Small intestine (tissue), 7 donors: ENCODE results near the gene ARHGAP24. TPM values are rescaled to one million over a fixed set of nuclear protein-coding genes. Genes with fewer than 3 reads are reported as not detected.

Source experiments
- DNase-seq, 2 donors: peaks; one replicate each; pipeline versions ENCODE4 v3.0.0 to v3.0.0-alpha.2; 2013
- FAIRE-seq: peaks from 2 replicates; lab custom pipeline; 2012; peaks lifted over from hg19 to GRCh38; lab: Jason Lieb, UNC
- H3K27ac ChIP-seq, 3 donors: one replicate each; pipeline ENCODE4 v1.5.1; 2013; ENCODE audit warnings: low read length in 2 of 3, mild to moderate bottlenecking in 2 of 3, control low read depth in 1 of 3, inconsistent platforms in 1 of 3, low read depth in 1 of 3, moderate library complexity in 1 of 3
- H3K27me3 ChIP-seq, 3 donors: one replicate each; pipeline ENCODE4 v1.6.1; 2013; ENCODE audit warnings: low read length in 3 of 3, inconsistent platforms in 1 of 3; ENCODE audit not compliant: control insufficient read depth in 3 of 3, insufficient read depth in 3 of 3
- H3K36me3 ChIP-seq, 3 donors: one replicate each; pipeline ENCODE4 v1.6.1; 2013; ENCODE audit warnings: low read length in 3 of 3, inconsistent platforms in 1 of 3, low read depth in 1 of 3, mild to moderate bottlenecking in 1 of 3, moderate library complexity in 1 of 3; ENCODE audit not compliant: control insufficient read depth in 3 of 3, insufficient read depth in 2 of 3
- H3K4me1 ChIP-seq, 3 donors: one replicate each; pipeline ENCODE4 v1.6.1; 2013; ENCODE audit warnings: low read length in 2 of 3, inconsistent platforms in 1 of 3, low read depth in 1 of 3, mild to moderate bottlenecking in 1 of 3, moderate library complexity in 1 of 3; ENCODE audit not compliant: control insufficient read depth in 3 of 3, insufficient read depth in 2 of 3
- H3K4me3 ChIP-seq, 3 donors: one replicate each; pipeline ENCODE4 v1.5.1; 2013; ENCODE audit warnings: low read length in 3 of 3, control low read depth in 1 of 3, inconsistent platforms in 1 of 3, low read depth in 1 of 3, mild to moderate bottlenecking in 1 of 3, moderate library complexity in 1 of 3
- H3K9me3 ChIP-seq, 2 donors: one replicate each; pipeline ENCODE4 v1.6.1; 2013; ENCODE audit warnings: low read depth in 1 of 2, low read length in 1 of 2; ENCODE audit not compliant: control insufficient read depth in 2 of 2, insufficient read depth in 1 of 2
- WGBS, 3 donors: extraction: QIAGEN DNeasy Blood & Tissue Kit; methylation state at CpG; one replicate each; pipeline ENCODE4 v1.1.7; 2013; 5-methylcytosine and 5-hydroxymethylcytosine counted together
- polyA plus RNA-seq, 4 donors: library from polyadenylated mRNA; stranded (reverse) in 3 of 4; unstranded in 1 of 4; fragments of 200-250 nt in 3 of 4; fragments of 120-200 nt in 1 of 4; gene quantifications; one replicate each; pipeline versions ENCODE4 v1.2.1 to v1.2.3, GENCODE V29; 2013
- donor health status: healthy with polysubstance abuse.
- donor health status: control.
- donor health status: control.
- donor health status: Bipolar disorder and iron deficiency.
- donor health status: healthy.

The ARHGAP24 gene
- polyA plus RNA-seq, 4 donors = 1.1 to 4.0 (median 3.8) TPM

DNA sequence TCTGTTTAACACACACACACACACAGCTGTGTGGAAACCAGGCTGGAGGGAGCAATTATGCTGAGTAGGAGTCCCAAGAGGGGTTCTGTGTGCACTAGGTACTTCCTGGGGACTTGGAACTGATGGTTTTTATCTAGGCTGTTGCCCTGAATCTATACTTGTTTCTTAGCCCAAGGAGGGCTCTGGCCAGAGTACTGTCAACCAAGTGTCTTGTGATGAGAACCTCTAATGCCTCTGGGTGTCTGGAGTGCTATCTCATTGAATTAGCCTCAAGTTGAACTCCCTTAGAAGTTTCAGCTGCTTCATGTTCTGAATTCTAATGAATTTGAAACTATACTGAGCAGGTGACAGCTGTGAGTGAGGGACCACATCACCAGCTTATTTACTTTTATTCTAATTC, 16.6 kb downstream of the ARHGAP24 start:
- FAIRE-seq (no peak), DNase-seq (no peak)
- Histone ChIP-seq H3K4me1 (no peaks in the 10 kb centered on the region), H3K9me3 (peaks cover 0 to 2% of the 10 kb centered on the region in 2 donors), H3K4me3 (no peak overlapping the region), H3K36me3 (no peaks in the 10 kb centered on the region), H3K27ac (no peak overlapping the region), H3K27me3 (no peaks in the 10 kb centered on the region)

GRCh38 chr4:85492336-85492735, 17.4 kb downstream of the ARHGAP24 start:
- Histone ChIP-seq H3K36me3 (no peaks in the 10 kb centered on the region), H3K27me3 (no peaks in the 10 kb centered on the region), H3K4me1 (no peaks in the 10 kb centered on the region), H3K9me3 (peaks cover 0 to 2% of the 10 kb centered on the region in 2 donors), H3K4me3 (no peak overlapping the region), H3K27ac (no peak overlapping the region)
- DNase-seq (no peak), FAIRE-seq (peak; percentile 26)
- WGBS, 3 donors = 22 to 44% (median 38%) methylated on average over 1 of the region's 1 CpG

DNA sequence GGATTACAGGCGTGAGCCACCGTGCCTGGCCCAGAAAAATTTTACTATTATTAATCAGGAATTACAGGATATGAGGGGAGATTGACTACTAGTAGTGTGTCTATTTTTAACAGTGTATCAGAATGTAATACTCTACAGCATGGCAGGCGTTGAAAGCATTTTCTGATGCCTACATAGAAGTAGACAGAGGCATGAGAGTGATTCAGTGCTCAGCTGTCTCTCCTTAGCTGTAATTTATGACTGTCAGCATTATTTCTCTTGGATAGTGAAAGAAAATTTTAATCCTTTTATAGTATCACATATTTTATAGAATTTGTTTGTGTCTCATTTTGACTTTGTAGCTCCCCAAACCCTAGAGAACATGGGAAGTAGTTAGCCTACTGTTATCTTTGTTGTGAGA, 20.7 kb downstream of the ARHGAP24 start:
- Histone ChIP-seq H3K9me3 (peaks cover 0 to 2% of the 10 kb centered on the region in 2 donors), H3K4me3 (no peak overlapping the region), H3K27me3 (no peaks in the 10 kb centered on the region), H3K27ac (no peak overlapping the region), H3K36me3 (no peaks in the 10 kb centered on the region), H3K4me1 (peaks cover 0 to 3% (median 0%) of the 10 kb centered on the region in 3 donors)
- WGBS, 3 donors = 92 to 97% (median 93%) methylated on average over 3 of the region's 3 CpGs
- DNase-seq = no peak
- no peak for FAIRE-seq

- Histone ChIP-seq H3K27me3 (no peaks in the 10 kb centered on the region), H3K4me3 (no peak overlapping the region), H3K36me3 (no peaks in the 10 kb centered on the region), H3K9me3 (peaks cover 0 to 2% of the 10 kb centered on the region in 2 donors), H3K4me1 (peaks cover 0 to 3% (median 0%) of the 10 kb centered on the region in 3 donors), H3K27ac (no peak overlapping the region)
- WGBS, 3 donors = 67 to 74% (median 67%) methylated on average over 8 of the region's 8 CpGs
- no peak for DNase-seq
- FAIRE-seq = no peak
Measured at GRCh38 chr4:85496126-85496849, 21.3 kb downstream of the ARHGAP24 start.

DNA sequence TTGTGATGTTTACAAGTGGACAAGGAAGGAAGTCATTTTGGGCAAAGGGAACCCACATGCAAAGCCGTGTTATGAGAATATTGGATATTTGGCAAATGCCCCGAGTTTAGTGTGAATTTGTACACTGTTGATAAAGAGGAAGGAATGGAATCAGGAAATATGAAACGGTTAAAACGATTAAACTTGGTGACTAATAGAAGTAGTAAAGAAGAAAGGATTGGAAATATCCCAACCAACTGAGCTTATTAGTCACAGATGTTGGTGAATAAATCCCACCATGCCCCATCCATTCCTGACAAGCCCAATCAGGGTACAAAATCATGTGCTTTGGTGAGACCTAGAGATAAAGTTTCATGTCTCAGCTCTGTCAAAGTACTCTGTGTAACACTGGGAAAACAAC, 22.0 kb downstream of the ARHGAP24 start:
- no peak overlapping the region for H3K27ac ChIP-seq
- H3K27me3 ChIP-seq = no peaks in the 10 kb centered on the region
- no peak overlapping the region for H3K4me3 ChIP-seq
- H3K9me3 ChIP-seq = peaks cover 0 to 2% of the 10 kb centered on the region in 2 donors
- no peak for FAIRE-seq
- peaks cover 0 to 3% (median 0%) of the 10 kb centered on the region in 3 donors for H3K4me1 ChIP-seq
- DNase-seq = no peak
- no peaks in the 10 kb centered on the region for H3K36me3 ChIP-seq
- WGBS, 3 donors = 45 to 52% (median 47%) methylated on average over 4 of the region's 4 CpGs

GRCh38 chr4:85498068-85498733, 23.3 kb downstream of the ARHGAP24 start:
- DNase-seq (peak in 1 of 2 donors; percentile 7), FAIRE-seq (no peak)
- H3K36me3 ChIP-seq = no peaks in the 10 kb centered on the region
- no peak overlapping the region for H3K4me3 ChIP-seq
- peaks cover 0 to 2% of the 10 kb centered on the region in 2 donors for H3K9me3 ChIP-seq
- 28 to 40% (median 29%) methylated on average over 5 of the region's 5 CpGs for WGBS, 3 donors
- H3K4me1 ChIP-seq = peaks cover 0 to 3% (median 0%) of the 10 kb centered on the region in 3 donors
- no peaks in the 10 kb centered on the region for H3K27me3 ChIP-seq
- peak overlapping the region in 1 of 3 donors; percentile 39 for H3K27ac ChIP-seq

GRCh38 chr4:85499573-85499972, 24.6 kb downstream of the ARHGAP24 start:
- Histone ChIP-seq H3K4me3 (no peak overlapping the region), H3K36me3 (no peaks in the 10 kb centered on the region), H3K27ac (no peak overlapping the region), H3K4me1 (peaks cover 0 to 3% (median 0%) of the 10 kb centered on the region in 3 donors), H3K27me3 (no peaks in the 10 kb centered on the region), H3K9me3 (peaks cover 0 to under 1% of the 10 kb centered on the region in 2 donors)
- WGBS, 3 donors = 90 to 96% (median 93%) methylated on average over 3 of the region's 3 CpGs
- DNase-seq (no peak), FAIRE-seq (no peak)

DNA sequence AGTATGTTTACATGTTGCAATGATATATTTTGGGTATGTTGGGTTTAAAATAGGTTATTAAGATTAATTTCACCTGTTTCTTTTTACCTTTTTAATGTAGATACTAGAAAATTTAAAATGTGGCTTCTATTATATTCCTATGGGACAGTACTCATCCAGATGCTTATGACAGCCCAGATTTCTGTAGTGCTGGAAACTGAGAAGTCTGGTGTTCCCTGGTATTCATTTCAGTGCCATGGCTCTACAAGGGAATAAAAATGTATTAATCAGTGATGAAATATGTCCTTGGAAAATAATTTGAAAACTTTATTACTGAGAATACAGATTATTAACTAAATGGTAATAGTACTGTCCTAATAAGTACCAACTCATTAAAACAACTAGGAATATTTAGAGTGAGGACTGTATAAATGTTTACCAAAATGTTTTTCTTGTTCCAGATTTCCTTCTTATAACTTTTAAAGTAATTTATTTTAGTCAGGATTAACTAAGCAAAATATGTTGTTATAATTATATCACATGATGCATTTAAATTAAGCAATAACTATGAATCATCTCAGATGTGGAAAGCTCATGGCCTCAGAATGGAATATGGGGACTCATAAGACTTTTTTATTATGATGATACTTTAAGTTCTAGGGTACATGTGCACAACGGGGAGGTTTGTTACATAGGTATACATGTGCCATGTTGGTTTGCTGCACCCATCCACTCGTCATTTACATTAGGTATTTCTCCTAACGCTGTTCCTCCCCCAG, 25.3 kb downstream of the ARHGAP24 start:
- no peak overlapping the region for H3K4me3 ChIP-seq
- no peaks in the 10 kb centered on the region for H3K9me3 ChIP-seq
- DNase-seq = no peak
- H3K27ac ChIP-seq = no peak overlapping the region
- peaks cover 0 to 3% (median 0%) of the 10 kb centered on the region in 3 donors for H3K4me1 ChIP-seq
- WGBS, 3 donors = 91 to 97% (median 92%) methylated on average over 3 of the region's 3 CpGs
- H3K27me3 ChIP-seq = no peaks in the 10 kb centered on the region
- H3K36me3 ChIP-seq = no peaks in the 10 kb centered on the region
- no peak for FAIRE-seq
